ENCODE measurements around the gene TENM4.

GRCh38 chr11:78876676-78877075 is 564.2 kb downstream of the TENM4 start:
- TF ChIP-seq TAF1 (IDR thresholded peaks at IDR 0.05; ENCODE audit: low read depth) (no peak), TEAD4 (IDR thresholded peaks at IDR 0.05) (no peak), FOXM1 (IDR thresholded peaks at IDR 0.05; ENCODE audit: borderline replicate concordance, low read depth) (no peak), NFIC (IDR thresholded peaks at IDR 0.05) (no peak), MAX (IDR thresholded peaks at IDR 0.05) (no peak), ZBTB7A (IDR thresholded peaks at IDR 0.05; ENCODE audit: low read depth) (no peak), EP300 (IDR thresholded peaks at IDR 0.05; ENCODE audit: borderline replicate concordance) (no peak), EGR1 (IDR thresholded peaks at IDR 0.05) (no peak), RAD21 (IDR thresholded peaks at IDR 0.05; ENCODE audit: low read depth) (no peak), TCF12 (IDR thresholded peaks at IDR 0.05; ENCODE audit: low read depth) (no peak), CREB1 (IDR thresholded peaks at IDR 0.05; ENCODE audit: low read depth) (no peak)

Data from Ishikawa (cell line).